Gastroesophageal sphincter (tissue), 3 donors: ENCODE data around the gene MCRIP2.

Experiments used
- POLR2AphosphoS5 ChIP-seq: sonication (generic); formaldehyde crosslinking; IDR thresholded peaks from one replicate; pipeline ENCODE4 v1.6.1; 2017; ENCODE audit warnings: antibody characterized with exemption
- TF ChIP-seq, protein P1 (sequence below), 4 experiments: fragments of 200-600 bp in 2 of 4; fragments of 450-650 bp in 2 of 4; sonication (generic) in 1 of 4; IDR thresholded peaks; one replicate each; pipeline ENCODE4 v1.5.1; 2017 to 2019; ENCODE audit warnings: antibody characterized with exemption in 4 of 4, mild to moderate bottlenecking in 2 of 4, moderate library complexity in 2 of 4

GRCh38 chr16:647173-647902 lies 5.7 kb downstream of the MCRIP2 start:
- no peak for TF ChIP-seq POLR2AphosphoS5
- TF ChIP-seq, protein P1, sequence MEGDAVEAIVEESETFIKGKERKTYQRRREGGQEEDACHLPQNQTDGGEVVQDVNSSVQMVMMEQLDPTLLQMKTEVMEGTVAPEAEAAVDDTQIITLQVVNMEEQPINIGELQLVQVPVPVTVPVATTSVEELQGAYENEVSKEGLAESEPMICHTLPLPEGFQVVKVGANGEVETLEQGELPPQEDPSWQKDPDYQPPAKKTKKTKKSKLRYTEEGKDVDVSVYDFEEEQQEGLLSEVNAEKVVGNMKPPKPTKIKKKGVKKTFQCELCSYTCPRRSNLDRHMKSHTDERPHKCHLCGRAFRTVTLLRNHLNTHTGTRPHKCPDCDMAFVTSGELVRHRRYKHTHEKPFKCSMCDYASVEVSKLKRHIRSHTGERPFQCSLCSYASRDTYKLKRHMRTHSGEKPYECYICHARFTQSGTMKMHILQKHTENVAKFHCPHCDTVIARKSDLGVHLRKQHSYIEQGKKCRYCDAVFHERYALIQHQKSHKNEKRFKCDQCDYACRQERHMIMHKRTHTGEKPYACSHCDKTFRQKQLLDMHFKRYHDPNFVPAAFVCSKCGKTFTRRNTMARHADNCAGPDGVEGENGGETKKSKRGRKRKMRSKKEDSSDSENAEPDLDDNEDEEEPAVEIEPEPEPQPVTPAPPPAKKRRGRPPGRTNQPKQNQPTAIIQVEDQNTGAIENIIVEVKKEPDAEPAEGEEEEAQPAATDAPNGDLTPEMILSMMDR (IDR thresholded peaks at IDR 0.05), result no peak
